H9 (cell line): ENCODE measurements around the gene STK35. TPM values are rescaled to one million over a fixed set of nuclear protein-coding genes. Genes with fewer than 3 reads are reported as not detected.

Source experiments
- DNase-seq: peaks from one replicate; pipeline ENCODE4 v3.0.0-alpha.2; 2017
- H2AFZ ChIP-seq: one replicate; pipeline ENCODE4 v1.6.1; 2013; ENCODE audit warnings: mild to moderate bottlenecking, low read length, control low read depth, moderate library complexity
- H2AK5ac ChIP-seq: 2 replicates; pipeline ENCODE4 v1.6.1; 2013; ENCODE audit warnings: low read length, control low read depth, mixed read lengths; ENCODE audit not compliant: insufficient read length
- H2BK120ac ChIP-seq: one replicate; pipeline ENCODE4 v1.6.1; 2013; ENCODE audit warnings: low read depth, mild to moderate bottlenecking, low read length, control low read depth, inconsistent platforms; ENCODE audit not compliant: poor library complexity, severe bottlenecking
- H2BK12ac ChIP-seq: 2 replicates; pipeline ENCODE4 v1.6.1; 2013; ENCODE audit warnings: low read length, control low read depth, mixed read lengths, low read depth; ENCODE audit not compliant: insufficient read length
- H2BK15ac ChIP-seq: 2 replicates; pipeline ENCODE4 v1.6.1; 2013; ENCODE audit warnings: low read depth, low read length, control low read depth
- H2BK20ac ChIP-seq: one replicate; pipeline ENCODE4 v1.6.1; 2013; ENCODE audit warnings: low read depth, mild to moderate bottlenecking, low read length, control low read depth, inconsistent platforms; ENCODE audit not compliant: poor library complexity, severe bottlenecking
- H2BK5ac ChIP-seq: 2 replicates; pipeline ENCODE4 v1.6.1; 2013; ENCODE audit warnings: low read length, control low read depth, mixed read lengths; ENCODE audit not compliant: insufficient read length
- H3K14ac ChIP-seq: 2 replicates; pipeline ENCODE4 v1.6.1; 2013; ENCODE audit warnings: low read length, control low read depth; ENCODE audit not compliant: insufficient read depth
- H3K18ac ChIP-seq: 2 replicates; pipeline ENCODE4 v1.6.1; 2013; ENCODE audit warnings: low read depth, mild to moderate bottlenecking, mixed read lengths, low read length, control low read depth; ENCODE audit not compliant: insufficient read length
- H3K23ac ChIP-seq: 2 replicates; pipeline ENCODE4 v1.6.1; 2013; ENCODE audit warnings: low read length, control low read depth, mixed read lengths, low read depth; ENCODE audit not compliant: insufficient read length
- H3K23me2 ChIP-seq: 2 replicates; pipeline ENCODE4 v1.6.1; 2013; ENCODE audit warnings: low read depth, mild to moderate bottlenecking, mixed read lengths, low read length, control low read depth; ENCODE audit not compliant: insufficient read length, poor library complexity, severe bottlenecking
- H3K27ac ChIP-seq: 2 replicates; pipeline ENCODE4 v1.5.1; 2013; ENCODE audit warnings: low read length, control low read depth, mixed read lengths, low read depth; ENCODE audit not compliant: insufficient read length
- H3K27me3 ChIP-seq: 2 replicates; pipeline ENCODE4 v1.6.1; 2013; ENCODE audit warnings: low read length, control low read depth, inconsistent platforms; ENCODE audit not compliant: insufficient read depth
- H3K4ac ChIP-seq: 2 replicates; pipeline ENCODE4 v1.6.1; 2013; ENCODE audit warnings: low read depth, mild to moderate bottlenecking, control low read depth, inconsistent platforms, low read length, moderate library complexity
- H3K4me1 ChIP-seq: 2 replicates; pipeline ENCODE4 v1.6.1; 2013; ENCODE audit warnings: low read length, control low read depth, inconsistent platforms; ENCODE audit not compliant: insufficient read depth
- H3K4me2 ChIP-seq: 2 replicates; pipeline ENCODE4 v1.6.1; 2013; ENCODE audit warnings: low read length, control low read depth, mixed read lengths; ENCODE audit not compliant: insufficient read length, insufficient read depth
- H3K56ac ChIP-seq: 2 replicates; pipeline ENCODE4 v1.6.1; 2013; ENCODE audit warnings: low read depth, mild to moderate bottlenecking, mixed read lengths, low read length, control low read depth; ENCODE audit not compliant: insufficient read length
- H3K79me1 ChIP-seq: 2 replicates; pipeline ENCODE4 v1.6.1; 2013; ENCODE audit warnings: low read depth, mild to moderate bottlenecking, moderate library complexity, low read length, control low read depth, inconsistent platforms; ENCODE audit not compliant: insufficient read depth, poor library complexity, severe bottlenecking
- H3K79me2 ChIP-seq: 2 replicates; pipeline ENCODE4 v1.6.1; 2013; ENCODE audit warnings: low read length, control low read depth, inconsistent platforms; ENCODE audit not compliant: insufficient read depth
- H3K9ac ChIP-seq: 2 replicates; pipeline ENCODE4 v1.6.1; 2013; ENCODE audit warnings: low read length, control low read depth, mixed read lengths; ENCODE audit not compliant: insufficient read length; ENCODE audit errors: extremely low read depth
- H3K9me3 ChIP-seq: one replicate; pipeline ENCODE4 v1.6.1; 2013; ENCODE audit warnings: low read depth, low read length, inconsistent platforms; ENCODE audit not compliant: control insufficient read depth
- H3T11ph ChIP-seq: one replicate; pipeline ENCODE4 v1.6.1; 2013; ENCODE audit warnings: mild to moderate bottlenecking, low read length, control low read depth, inconsistent platforms
- H4K20me1 ChIP-seq: one replicate; pipeline ENCODE4 v1.6.1; 2013; ENCODE audit not compliant: control insufficient read depth, insufficient read length, insufficient read depth
- H4K5ac ChIP-seq: 2 replicates; pipeline ENCODE4 v1.6.1; 2013; ENCODE audit warnings: low read depth, mild to moderate bottlenecking, mixed read lengths, low read length, control low read depth; ENCODE audit not compliant: insufficient read length
- H4K8ac ChIP-seq: replicated peaks from 2 replicates; pipeline ENCODE4 v1.6.1; 2013; ENCODE audit warnings: low read length, control low read depth, mixed read lengths, low read depth; ENCODE audit not compliant: insufficient read length
- H4K91ac ChIP-seq: 2 replicates; pipeline ENCODE4 v1.6.1; 2013; ENCODE audit warnings: low read depth, mild to moderate bottlenecking, moderate library complexity, mixed read lengths, low read length, control low read depth; ENCODE audit not compliant: insufficient read length
- H3K27ac Mint-ChIP-seq, 3 experiments: 2 replicates in 2 of 3; 3 replicates in 1 of 3; pipeline ENCODE4 v1.8.0; 2020 to 2021; ENCODE audit warnings: mixed read lengths in 3 of 3, mild to moderate bottlenecking in 1 of 3, moderate library complexity in 1 of 3
- H3K27me3 Mint-ChIP-seq: 2 replicates; pipeline ENCODE4 v1.8.0; 2021; ENCODE audit warnings: low read depth, mild to moderate bottlenecking, moderate library complexity, mixed read lengths
- H3K36me3 Mint-ChIP-seq, 3 experiments: 2 replicates in 2 of 3; 3 replicates in 1 of 3; pipeline ENCODE4 v1.8.0; 2020 to 2021; ENCODE audit warnings: low read depth in 3 of 3, mixed read lengths in 3 of 3; ENCODE audit not compliant: insufficient read depth in 1 of 3
- H3K4me1 Mint-ChIP-seq, 2 experiments: 2 replicates each; pipeline ENCODE4 v1.8.0; 2020; ENCODE audit warnings: mixed read lengths in 2 of 2
- H3K4me3 Mint-ChIP-seq, 2 experiments: 2 replicates in 1 of 2; 3 replicates in 1 of 2; pipeline ENCODE4 v1.8.0; 2020 to 2021; ENCODE audit warnings: mild to moderate bottlenecking in 2 of 2, mixed read lengths in 2 of 2, moderate library complexity in 1 of 2
- H3K9me3 Mint-ChIP-seq, 2 experiments: 2 replicates in 1 of 2; 3 replicates in 1 of 2; pipeline ENCODE4 v1.8.0; 2020; ENCODE audit warnings: mild to moderate bottlenecking in 2 of 2, mixed read lengths in 2 of 2, moderate library complexity in 1 of 2
- CTCF ChIP-seq: fragments of 200-600 bp; sonication (generic); conservative IDR thresholded peaks from 3 replicates; pipeline ENCODE4 v1.8.0; 2021; ENCODE audit warnings: antibody characterized with exemption, mild to moderate bottlenecking
- WGBS: extraction: QIAGEN DNeasy Blood & Tissue Kit; methylation state at CpG from one replicate; pipeline ENCODE4 v1.1.7; 2013; ENCODE audit warnings: missing lambda C conversion rate, low lambda C conversion rate, mixed read lengths; ENCODE audit not compliant: insufficient read length; ENCODE audit errors: extremely low coverage; 5-methylcytosine and 5-hydroxymethylcytosine counted together
- total RNA-seq: library from RNA; stranded (reverse); gene quantifications from 2 replicates; pipeline ENCODE4 v1.2.1, GENCODE V29; 2021

The STK35 gene
- total RNA-seq, 1 experiment from 2014 or later, result 66.2 TPM

GRCh38 chr20:2059411-2059810 lies 42.2 kb upstream of the STK35 start:
- no peak overlapping the region for H4K5ac ChIP-seq
- H2BK20ac ChIP-seq, result no peak overlapping the region
- no peaks in the 10 kb centered on the region; the same call in 1 of the 2 replicates for H3K27me3 ChIP-seq
- H3K4ac ChIP-seq, result no peak overlapping the region
- H4K8ac ChIP-seq, result no peak overlapping the region
- H3K4me1 ChIP-seq, result no peaks in the 10 kb centered on the region
- H3K27ac ChIP-seq, result no peak overlapping the region
- H3K18ac ChIP-seq, result no peak overlapping the region
- H4K20me1 ChIP-seq, result no peaks in the 10 kb centered on the region
- H2AFZ ChIP-seq, result no peak overlapping the region
- no peaks in the 10 kb centered on the region for H3K9me3 ChIP-seq
- H3K36me3 Mint-ChIP-seq, result no peaks in the 10 kb centered on the region; a peak in 2 of 7 replicates
- no peak overlapping the region for H2BK120ac ChIP-seq
- H3K4me2 ChIP-seq, result no peak overlapping the region
- H3K27ac Mint-ChIP-seq, result no peak overlapping the region; a peak in 1 of 7 replicates
- H3K9me3 Mint-ChIP-seq, result peaks cover 4 to 9% of the 10 kb centered on the region in 2 experiments
- no peak overlapping the region for H2AK5ac ChIP-seq
- H3K79me1 ChIP-seq, result no peaks in the 10 kb centered on the region
- no peak overlapping the region for H3T11ph ChIP-seq
- H3K14ac ChIP-seq, result no peak overlapping the region
- WGBS, result no CpG with 5 or more reads among the region's 2 CpGs
- no peaks in the 10 kb centered on the region for H3K4me1 Mint-ChIP-seq
- no peak overlapping the region for H2BK5ac ChIP-seq
- no peak for DNase-seq
- H3K79me2 ChIP-seq, result no peaks in the 10 kb centered on the region
- no peaks in the 10 kb centered on the region for H3K23me2 ChIP-seq
- H3K56ac ChIP-seq, result no peak overlapping the region
- no peak overlapping the region for H3K4me3 Mint-ChIP-seq
- no peak overlapping the region for H2BK12ac ChIP-seq
- no peak for TF ChIP-seq CTCF
- H4K91ac ChIP-seq, result no peak overlapping the region
- H2BK15ac ChIP-seq, result no peak overlapping the region
- H3K9ac ChIP-seq, result no peak overlapping the region
- no peak overlapping the region for H3K23ac ChIP-seq
- peaks cover 18% of the 10 kb centered on the region for H3K27me3 Mint-ChIP-seq
